Fibroblast of mammary gland (primary cell): Measurements from ENCODE around the gene SUMO4.
"Not testable (repeated sequence)": the region's sequence is repeated elsewhere in the genome, so short reads cannot be mapped to it uniquely, and the experiment has no call there.

Source experiments
- DNase-seq: peaks from one replicate; pipeline ENCODE4 v3.0.0-alpha.2; 2010; ENCODE audit warnings: low read depth
- H3K4me3 ChIP-seq: 2 replicates; pipeline ENCODE4 v1.5.1; 2011; ENCODE audit warnings: low read depth, mild to moderate bottlenecking, low read length, moderate library complexity; ENCODE audit not compliant: control insufficient read depth
- CTCF ChIP-seq: conservative IDR thresholded peaks from 2 replicates; pipeline ENCODE4 v1.5.1; 2011; ENCODE audit warnings: low read depth, low read length, inconsistent platforms; ENCODE audit not compliant: control insufficient read depth, insufficient read depth

SUMO4 gene

DNA sequence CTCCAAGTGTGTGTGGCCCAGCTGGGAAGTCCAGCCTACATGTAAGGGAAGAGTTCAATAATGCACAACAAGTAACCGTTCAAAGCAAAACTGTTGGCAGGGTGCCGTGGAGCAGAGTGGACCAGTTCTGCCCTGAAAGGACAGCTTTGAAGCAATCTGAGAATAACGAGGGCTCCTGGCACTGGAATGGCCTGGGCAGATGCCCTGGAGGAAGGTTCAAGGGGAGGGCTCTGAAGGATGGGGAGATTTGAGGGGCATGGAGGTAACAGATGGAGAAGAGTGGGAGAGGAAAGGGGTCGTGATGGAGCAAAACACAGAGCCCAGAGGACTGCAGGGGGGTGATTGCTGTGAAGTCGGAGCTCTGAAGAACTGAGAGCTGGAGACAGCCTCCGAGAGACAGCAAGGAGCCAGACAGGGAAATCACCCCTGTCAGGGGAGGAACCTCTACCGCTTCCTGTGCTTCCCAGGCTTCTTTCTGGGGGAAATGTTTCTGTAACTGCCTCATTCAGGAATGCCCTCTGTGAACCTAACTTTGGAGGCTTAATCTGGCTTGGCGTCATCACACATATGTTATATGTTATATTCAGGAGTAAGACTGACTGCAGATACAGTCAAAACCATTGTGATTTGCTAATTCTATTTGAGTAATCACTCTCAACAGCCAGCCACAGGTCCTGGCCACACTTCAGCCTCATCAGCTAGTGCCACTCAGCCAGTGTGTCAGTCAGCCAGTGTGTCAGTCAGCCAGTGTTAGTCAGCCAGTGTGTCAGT, 43.5 kb downstream of the SUMO4 start:
- peak; percentile 64 for DNase-seq
- no peak for TF ChIP-seq CTCF
- H3K4me3 ChIP-seq, result no peak overlapping the region

GRCh38 chr6:149444360-149445094, 44.5 kb downstream of the SUMO4 start:
- not testable (repeated sequence) for H3K4me3 ChIP-seq, DNase-seq

DNA sequence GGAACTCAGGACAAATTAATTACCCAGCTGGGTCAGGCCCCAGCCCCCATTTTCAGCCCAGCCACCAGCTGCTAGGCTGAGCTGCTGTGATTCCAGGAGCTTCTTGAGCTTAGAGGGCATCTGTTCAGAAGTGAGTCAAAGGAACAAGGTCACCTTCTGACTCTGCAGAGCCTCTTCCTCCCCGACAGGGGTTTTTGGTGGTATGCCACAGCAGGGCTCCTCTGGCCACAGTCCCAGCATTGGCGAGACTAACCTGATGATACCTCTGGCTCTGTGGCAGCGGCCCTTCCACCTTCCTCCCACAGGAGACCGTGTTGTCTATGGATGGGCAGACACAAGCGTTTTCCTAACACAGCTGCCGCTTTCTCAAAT, 45.0 kb downstream of the SUMO4 start:
- no peak for DNase-seq

DNA sequence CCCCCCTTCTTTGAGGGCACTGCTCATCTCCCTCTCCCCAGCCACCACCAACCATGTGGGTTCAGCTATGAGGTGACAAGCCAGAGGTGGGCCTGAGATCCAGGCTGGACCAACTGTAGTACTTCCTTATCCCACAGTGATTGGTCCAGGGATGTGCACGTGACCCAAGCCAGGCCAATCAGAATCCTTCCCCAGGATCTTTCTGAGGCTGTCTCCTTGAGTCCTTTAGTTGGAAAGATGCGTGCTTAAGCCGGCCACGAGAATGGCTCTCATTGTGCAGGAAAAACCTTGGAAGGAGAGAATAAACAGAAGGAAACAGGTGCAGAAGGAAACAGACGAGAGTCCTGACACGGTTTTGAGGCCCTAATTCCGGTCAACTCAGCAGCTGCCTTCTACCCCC, 45.5 kb downstream of the SUMO4 start:
- no peak overlapping the region for H3K4me3 ChIP-seq
- TF ChIP-seq CTCF, result no peak
- DNase-seq, result no peak

More for the DNA sequence above, 45.0 kb downstream of the SUMO4 start:
- H3K4me3 ChIP-seq, result no peak overlapping the region
- TF ChIP-seq CTCF, result no peak

DNA sequence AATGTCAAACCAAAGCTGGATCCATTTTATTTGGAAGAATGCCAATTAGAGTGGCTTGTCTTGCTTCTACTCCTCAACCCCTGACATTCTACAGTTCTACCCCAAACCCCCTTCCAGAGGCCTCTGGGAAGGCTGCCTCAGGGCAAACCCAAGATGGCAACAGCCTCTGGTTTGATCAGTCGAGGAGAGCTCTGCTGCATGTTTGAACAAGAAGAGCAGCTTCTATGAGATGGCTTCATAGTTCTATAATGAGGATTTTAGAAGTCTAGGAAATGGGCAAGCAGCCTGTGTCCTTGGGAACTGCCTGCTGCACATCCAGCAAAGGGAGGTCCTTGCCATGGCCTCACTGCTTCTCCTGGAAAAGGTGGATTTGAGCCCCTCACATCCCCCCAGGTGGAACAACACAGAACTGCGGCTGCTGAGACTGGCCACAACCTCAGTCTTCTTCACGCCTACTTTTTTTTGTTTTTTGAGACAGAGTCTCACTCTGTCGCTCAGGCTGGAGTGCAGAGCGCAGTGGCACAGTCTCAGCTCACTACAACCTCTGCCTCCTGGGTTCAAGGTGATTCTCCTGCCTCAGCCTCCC, 46.8 kb downstream of the SUMO4 start:
- no peak for TF ChIP-seq CTCF
- H3K4me3 ChIP-seq, result no peak overlapping the region
- DNase-seq, result no peak

GRCh38 chr6:149448821-149449453, 48.9 kb downstream of the SUMO4 start:
- no peak for TF ChIP-seq CTCF
- no peak for DNase-seq
- H3K4me3 ChIP-seq, result no peak overlapping the region
